Stimulated activated CD4-positive, alpha-beta T cell treated with anti-CD3 and anti-CD28 coated beads, Interleukin-2, amount 100 ng/mL, for 24 hours (primary cell): ENCODE results near the gene MAPK12.

Source experiments
- DNase-seq, 2 donors: peaks; one replicate each; pipeline ENCODE4 v3.0.0-alpha.2; 2020

MAPK12 gene

DNA sequence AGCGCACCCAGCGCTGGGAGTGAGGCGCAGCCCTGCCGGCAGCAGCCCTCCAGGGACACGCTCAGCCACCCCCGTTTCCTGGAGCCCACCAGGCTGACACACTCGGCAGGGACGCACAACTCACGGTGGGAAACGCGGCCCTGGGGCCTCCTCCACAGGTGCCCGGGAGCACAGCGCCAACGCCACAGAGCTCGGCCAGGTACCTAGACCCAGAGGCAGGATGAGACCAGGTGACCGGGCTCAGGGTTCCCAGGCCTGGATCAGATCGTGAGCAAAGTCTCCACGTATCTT is 34.7 kb downstream of the MAPK12 start:
- DNase-seq, result no peak

DNA sequence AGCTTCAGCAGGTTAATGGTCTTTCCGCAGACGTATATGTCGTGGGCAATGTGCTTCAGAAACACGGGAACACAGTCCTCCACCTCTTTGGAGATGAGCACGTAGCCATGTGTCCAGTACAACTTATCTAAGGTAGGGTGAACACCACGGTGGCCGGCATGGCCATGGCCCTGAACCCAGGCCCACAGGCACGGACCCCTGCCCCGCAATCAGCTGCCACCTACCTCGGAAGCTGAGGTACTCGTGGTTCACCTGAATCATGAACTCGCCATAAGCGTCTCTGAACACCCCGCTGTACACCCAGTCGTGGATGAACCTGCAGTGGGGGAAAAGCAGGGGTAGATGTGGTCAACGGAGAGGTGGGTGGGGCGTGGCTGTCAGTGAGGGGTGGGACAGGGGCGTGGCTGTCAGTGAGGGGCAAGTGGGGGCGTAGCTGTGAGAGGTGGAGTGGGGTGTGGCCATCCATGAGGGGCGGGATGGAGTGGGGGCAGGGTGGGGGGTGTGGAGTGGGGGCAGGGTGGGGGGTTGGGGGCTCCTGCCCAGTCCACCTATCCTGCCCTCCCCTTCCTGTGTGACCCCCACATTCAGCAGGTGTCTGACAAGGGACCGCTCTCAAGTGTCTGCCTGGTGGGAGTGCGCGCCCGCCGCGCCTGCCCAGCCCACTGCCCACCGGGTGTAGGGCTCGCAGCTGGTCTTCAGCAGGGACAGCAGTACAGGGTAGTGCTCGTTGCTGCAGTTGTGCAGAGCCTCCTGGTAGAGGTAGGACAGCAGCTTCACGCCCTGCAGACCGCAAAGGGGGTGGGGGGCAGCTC is 35.2 kb downstream of the MAPK12 start:
- no peak for DNase-seq

DNA sequence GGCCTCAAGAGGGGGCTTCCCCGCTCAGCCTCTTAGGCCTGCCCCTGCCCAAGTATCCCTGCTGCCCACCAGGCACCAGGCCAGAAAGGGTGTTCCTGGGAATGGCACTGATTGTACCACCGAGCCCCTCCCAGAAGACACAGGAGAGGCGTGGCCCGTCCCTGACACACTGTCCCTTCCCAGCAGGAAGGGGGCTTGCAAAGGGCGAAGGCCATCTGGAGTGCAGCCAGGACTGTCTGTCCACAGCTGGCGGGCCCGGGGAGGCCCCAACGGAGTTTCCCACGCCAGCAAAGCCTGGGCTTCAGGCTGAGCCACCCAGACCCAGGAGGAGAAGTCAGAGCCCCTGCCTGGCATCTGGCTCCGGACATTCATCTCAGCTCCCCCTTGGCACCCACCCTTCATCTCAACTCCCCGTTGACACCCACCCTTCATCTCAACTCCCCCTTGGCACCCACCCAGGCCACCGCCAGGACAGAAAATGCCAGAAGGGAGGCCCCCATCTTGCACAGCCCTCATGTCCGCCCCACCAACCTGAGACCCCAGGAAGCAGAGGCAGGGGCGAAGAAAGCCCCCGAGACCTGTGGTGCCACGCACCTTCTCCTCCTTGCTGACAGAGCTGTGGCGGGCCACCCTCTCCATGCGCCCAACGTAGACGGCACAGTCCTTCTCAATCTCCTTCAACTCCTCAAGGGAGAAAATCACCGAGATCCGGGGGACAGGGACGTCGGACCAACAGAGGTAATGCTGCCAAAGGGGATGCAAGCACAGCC is 36.1 kb downstream of the MAPK12 start:
- DNase-seq, result no peak

DNA sequence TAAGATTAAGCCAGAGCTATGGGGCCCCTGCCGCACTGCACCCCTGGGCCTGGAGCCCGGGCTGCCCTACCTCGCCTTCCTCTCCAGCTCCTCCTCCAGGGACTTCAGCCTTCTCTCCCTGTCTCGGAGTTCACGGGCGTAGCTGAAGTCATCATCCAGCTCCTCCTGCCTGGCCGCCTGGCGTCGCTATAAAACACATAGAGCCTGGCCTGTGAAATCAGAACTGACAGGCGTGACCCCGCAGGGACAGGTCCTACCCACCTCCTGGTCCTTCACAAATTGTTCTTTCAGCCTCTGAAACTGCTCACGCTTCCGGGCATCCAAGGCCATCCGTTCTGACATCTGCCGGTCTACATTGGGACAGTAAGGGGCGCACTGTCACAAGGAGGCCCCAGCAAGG is 37.4 kb downstream of the MAPK12 start:
- no peak for DNase-seq

DNA sequence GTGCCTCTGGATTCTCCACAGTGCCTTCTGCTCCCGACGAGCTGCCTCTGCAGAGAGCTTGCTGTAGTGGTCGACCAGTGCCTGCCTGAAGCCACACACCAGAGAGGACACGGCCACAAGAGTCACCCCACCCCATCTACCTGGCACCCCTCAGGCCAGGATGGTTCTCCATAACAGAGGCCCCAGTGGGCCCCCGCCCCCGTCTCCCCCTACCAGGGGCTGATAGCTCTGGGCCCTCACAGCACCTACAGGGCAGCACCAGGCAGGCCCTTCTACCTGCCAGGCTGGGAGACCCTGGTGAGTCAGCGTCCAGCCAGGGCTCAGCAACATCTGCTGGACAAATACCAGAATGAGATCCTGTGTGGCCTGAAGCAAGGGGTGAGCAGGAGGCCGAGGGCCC is 39.0 kb downstream of the MAPK12 start:
- no peak for DNase-seq

DNA sequence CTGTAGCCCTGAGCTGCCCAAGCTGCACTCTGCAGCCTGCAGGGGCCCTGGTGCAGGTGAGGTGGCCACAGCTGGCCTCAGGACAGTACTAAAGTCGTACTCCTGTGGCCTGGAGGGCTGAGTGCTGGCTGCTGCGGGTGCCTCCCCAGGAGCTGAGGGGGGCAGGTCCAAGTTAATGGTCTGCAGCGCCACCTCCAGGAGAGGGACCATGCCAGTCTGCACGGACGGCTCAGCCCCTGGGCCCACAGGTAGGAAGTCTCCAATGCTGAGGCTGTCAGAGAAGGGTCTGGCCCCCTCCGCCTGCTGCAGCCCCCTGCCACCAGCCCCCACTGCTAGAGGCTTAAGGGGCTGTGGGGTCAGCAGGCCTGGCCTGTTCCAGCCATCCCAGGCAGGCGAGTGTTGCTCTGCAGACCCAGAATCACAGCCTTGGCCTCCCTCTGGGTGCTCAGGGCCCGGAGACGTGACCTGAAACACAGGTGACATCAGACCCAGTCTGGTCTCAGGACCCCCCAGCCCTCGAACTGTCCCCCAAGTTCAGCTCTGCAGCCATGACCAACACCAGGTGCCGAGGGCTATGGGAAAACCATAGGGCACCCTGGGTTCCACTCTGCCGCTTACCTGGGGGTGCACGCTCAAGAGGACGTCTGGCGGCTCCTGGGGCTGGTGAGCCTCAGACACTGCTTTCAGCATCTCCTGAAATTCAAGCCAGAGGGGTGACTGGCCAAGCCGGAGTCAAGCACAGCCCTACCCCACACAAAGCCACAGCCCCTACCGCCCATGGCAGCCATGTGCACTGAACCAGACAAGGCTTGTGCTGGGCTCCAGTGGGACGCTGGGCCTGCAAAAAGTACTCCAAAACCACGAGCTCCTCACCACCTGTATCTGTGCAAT is 39.8 kb downstream of the MAPK12 start:
- no peak for DNase-seq

DNA sequence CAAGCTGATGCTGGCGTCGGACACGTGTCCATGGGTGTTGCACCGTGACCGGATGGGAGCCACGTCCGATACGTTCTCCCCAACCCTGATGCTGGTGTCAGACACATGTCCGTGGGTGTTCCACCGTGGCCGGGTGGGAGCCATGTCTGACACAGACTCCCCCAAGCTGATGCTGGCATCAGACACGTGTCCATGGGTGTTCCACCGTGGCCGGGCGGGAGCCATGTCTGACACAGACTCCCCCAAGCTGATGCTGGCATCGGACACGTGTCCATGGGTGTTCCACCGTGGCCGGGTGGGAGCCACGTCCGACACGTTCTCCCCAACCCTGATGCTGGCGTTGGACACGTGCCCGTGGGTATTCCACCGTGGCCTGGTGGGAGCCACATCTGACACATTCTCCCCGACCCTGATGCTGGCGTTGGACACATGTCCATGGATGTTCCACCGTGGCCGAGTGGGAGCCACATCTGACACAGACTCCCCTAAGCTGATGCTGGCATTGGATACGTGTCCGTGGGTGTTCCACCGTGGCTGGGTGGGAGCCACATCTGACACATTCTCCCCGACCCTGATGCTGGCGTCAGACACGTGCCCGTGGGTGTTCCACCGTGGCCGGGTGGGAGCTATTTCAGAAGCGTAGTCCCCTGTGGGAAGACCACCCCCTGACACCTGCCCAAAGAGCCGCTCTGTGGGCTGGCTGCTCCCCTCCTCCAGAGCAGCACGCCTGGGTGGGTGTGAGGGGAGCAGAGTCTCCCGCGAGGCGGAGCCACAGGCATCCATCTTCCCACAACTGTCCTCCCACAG is 40.7 kb downstream of the MAPK12 start:
- DNase-seq, result no peak

DNA sequence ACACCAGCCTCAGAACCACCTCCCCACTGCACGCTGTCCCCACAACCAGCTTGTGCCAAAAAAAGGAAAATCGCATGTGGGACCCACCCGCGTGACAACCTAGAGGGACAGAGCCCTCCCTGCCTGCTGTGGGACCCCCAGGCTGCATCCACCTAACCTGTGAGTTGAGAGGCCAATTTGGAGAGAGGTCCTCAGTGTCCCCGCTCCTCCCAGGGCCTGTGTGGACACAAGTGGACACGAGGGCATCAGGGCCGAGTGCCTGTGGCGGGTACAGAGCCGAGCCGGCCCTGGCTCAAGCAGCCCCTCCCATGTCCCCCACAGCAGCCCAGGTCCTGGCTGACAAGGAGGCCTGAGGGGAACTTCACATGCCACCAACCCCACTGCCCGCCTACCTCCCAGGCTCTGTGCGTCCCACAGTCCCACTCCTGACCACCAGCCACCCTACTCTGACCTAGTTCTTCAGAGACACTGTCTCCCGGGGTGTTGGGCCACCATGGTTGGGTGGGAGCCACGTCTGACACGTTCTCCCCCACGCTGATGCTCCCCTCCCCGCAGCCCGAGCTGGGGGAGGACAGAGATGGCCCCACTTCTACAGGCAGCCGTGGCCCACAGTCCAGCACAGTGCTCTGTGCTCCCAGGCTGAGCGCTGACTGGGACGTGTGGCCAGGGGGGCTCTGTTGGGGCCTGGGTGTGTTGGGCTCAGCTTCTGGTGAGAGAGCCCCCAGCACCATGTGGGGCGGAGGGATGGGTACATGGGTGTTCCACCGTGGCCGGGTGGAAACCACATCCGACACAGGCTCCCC is 41.5 kb downstream of the MAPK12 start:
- no peak for DNase-seq

DNA sequence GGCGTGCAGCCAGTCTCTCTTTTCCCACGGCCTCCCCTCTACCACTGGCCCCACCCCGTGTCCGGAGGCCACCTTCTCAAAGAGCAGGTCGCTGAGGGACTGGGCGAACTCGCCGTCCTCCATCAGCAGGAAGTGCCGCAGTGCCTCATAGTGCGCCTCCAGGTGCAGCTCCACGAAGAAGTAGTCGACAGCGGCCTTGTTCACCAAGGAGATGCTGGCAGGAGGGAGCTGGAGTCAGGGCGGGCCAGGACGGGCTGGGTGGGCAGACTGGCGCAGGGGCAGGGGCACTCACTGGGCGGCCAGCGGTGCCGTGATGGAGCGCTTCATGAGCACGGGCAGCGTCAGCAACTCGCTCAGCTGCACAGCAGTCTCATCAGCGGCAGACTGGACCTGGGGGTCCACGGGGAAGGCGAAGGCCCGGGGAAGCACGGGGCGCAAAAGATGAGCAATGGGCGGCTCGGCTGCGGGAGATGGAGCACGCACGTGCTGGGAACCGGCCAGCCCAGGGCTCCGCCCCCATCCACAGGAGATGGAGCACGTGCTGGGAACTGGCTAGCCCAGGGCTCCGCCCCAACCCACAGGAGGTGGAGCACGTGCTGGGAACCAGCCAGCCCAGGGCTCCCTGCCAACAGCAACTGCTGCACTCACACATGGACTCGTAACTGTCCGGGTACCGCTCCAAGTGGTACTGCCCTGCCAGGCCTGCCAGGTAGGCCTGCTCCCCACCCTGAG is 42.3 kb downstream of the MAPK12 start:
- no peak for DNase-seq

DNA sequence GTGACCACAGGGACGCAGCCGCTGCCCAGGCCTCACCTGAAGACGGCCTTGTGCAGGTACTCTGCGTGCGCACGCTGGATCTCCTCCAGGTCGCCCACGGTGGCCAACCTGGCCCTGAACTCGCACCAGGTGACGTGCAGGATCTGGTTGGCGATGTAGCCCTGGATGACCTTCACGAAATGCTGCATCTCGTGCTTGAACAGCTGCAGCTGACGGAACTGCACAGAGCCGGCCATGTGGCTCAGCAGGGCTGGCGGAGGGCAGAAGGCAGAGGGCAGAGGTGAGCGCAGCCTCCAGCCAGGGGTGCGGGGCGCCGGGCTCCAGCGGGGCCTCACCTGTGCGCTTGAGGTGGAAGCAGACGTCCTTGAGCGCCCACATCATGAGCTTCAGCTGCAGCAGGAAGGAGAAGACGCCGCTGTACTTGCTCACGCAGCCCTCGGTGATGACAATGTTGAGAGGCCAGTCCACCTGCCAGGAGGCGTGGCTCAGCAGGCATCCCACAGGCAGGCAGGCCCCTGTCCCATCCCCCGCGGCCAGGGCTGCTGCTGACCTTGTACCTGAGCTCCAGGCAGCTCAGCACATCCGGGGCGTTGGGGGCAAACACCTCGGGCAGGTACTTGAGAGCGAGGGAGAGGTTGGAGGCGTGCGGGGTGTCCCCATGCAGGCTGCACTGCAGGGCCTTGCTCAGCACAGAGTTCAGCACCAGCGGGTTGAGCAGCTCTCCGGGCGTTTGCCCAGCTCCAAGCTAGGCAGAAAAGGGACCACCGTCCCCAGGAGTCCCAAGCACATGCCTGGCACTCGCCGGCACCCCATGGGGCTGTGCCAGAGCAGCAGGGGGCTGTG is 43.1 kb downstream of the MAPK12 start:
- no peak for DNase-seq

DNA sequence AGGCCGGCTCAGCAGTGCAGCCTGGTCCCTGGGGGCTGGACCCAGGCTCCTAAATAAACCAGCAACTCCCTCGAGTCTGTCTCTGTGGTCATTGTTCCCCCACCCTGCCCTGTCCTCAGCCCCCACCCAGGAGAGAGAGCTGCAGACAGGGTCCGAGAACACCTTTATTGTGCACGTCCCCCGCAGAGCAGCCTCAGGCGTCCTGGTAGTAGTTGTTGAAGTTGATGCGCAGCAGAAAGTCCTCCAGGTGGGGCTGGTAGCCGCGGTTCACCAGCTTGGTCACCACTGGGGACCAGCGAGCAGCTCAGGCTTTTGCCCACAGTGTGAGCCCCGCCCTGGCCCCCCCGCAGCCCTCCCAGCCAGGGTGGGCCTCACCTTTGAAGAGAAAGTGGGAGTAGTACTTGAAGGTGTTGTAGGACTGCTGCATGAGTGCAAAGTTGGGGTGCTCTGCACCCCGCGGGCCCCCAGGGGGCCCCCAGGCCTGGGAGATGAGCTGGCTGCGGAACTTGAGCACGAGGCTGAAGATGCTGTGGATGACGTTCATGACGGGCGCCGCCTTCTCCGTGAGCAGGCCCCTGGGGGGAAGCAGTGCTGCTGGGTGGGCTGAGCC is 43.8 kb downstream of the MAPK12 start:
- no peak for DNase-seq

DNA sequence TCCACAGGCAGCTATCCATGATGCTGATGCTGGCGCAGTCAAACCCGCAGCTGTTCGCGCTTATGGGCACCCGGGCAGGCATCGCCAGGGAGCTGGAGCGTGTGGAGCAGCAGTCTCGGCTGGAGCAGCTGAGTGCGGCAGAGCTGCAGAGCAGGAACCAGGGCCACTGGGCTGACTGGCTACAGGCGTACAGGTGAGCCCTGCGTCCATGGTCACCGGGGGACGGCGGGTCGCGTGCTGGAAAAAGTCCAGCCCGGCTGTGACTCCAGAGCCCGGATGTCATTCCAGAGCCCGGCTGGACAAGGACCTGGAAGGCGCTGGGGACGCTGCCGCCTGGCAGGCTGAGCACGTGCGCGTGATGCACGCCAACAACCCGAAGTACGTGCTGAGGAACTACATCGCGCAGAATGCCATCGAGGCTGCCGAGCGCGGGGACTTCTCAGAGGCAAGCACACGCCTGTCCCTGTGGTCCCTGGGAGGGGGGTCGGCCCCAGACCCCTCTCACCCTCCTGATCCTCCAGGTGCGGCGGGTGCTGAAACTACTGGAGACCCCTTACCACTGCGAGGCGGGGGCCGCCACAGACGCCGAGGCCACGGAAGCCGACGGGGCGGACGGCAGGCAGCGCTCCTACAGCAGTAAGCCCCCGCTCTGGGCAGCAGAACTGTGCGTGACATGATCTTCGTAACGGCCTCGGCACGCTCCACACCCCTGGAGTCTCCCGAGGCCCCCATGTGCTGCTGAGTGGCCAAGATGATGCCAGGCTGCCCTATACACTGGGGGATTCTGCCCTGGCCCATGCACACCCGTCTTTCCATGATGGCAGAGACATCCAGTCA is 44.6 kb downstream of the MAPK12 start:
- no peak for DNase-seq

DNA sequence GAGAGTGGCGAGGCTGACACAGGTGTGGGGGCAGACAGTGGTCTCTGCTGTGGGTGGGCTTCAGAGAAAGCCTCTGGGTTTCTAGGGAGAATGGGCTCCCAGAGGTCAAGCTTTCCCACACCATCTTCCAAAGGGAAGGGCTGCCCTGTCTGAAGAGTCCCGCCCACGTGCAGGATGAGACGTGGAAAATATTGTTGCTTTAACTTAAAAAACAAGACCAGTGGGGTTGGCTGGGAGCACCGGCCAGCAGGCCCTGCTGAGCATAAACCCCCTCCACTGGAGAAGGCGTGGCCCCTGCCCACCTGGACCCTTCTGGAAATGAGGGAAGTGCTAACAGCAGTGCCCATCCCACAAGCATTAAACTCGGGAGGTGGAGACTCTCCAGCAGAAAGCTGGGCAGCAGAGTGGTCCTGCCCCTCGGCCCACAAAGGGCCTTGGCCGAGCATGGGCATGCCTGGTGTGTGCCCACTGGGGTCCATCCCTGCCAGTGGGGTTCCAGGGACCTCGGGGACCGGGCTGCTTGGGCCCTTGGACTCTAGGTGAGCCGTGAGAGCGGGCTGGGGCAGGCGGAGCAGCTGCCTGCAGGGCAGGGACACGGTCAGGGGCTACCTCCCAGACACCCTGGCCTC is 45.3 kb downstream of the MAPK12 start:
- DNase-seq, result no peak

DNA sequence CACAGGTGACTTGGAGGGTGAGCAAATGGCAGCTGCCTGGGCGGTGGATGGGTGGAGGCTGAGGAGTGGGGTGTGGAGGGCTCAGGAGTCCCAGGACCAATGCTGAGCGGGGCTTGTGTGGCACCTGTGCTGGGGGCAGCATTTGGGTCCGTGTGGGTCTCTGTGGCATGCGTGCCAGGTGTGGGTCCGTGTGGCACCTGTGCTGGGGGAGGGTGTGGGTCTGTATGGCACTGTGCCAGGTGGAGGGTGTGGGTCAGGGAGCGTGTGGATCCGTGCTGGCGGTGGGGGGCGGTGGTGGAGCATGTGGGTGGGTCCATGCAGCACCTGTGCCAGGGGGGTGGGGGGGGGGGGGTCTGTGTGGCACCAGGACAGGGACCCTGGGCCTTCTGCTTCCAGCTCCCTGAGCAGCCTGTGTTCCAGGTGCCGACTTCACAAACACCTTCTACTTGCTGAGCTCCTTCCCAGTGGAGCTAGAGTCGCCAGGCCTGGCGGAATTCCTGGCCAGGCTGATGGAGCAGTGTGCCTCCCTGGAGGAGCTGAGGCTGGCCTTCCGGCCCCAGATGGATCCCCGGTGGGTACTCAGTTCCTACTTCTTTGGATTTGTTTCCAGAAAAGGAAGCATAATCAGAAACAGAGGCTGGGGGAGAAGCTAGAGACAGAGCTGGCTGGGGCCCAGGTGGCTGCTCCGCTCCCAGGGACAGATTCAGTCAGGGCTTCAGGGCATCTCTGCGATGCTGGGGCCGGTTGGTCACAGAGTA is 46.0 kb downstream of the MAPK12 start:
- DNase-seq, result no peak

DNA sequence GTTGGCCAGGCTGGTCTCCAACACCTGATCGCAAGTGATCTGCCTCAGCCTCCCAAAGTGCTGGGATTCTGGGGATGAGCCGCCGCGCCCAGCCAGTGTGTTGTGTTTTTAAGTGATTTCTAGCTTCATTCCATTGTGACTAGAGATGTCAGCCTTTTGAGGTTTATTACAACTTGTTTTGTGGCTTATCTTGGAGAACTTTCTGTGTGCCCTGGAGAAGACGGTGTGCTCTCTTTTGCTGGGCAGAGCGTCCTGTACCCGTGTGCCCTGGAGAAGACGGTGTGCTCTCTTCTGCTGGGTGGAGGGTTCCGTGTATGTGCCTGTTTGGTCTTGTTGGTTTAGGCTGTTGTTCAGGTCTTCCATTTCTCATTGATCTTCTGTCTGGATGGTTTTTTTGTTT is 48.2 kb downstream of the MAPK12 start:
- no peak for DNase-seq

DNA sequence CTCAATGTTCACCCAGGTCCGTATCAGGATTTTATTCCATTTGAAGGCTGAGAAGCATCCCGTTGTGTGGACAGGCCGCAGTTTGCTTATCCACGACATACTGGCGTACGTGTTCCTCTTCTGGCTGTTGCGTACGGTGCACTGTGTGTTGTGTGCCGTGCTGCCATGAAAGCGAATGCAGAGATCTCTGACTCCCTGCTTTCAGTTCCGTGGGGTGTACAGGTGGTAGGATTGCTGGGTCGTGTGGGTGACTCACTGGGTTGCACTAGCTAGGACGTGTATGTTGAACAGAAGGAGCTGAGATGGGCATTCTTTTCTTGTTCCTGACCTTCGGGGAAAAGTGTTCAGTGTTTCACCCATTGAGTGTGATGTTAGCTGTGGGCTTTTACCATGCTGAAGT is 50.3 kb downstream of the MAPK12 start:
- DNase-seq, result no peak

DNA sequence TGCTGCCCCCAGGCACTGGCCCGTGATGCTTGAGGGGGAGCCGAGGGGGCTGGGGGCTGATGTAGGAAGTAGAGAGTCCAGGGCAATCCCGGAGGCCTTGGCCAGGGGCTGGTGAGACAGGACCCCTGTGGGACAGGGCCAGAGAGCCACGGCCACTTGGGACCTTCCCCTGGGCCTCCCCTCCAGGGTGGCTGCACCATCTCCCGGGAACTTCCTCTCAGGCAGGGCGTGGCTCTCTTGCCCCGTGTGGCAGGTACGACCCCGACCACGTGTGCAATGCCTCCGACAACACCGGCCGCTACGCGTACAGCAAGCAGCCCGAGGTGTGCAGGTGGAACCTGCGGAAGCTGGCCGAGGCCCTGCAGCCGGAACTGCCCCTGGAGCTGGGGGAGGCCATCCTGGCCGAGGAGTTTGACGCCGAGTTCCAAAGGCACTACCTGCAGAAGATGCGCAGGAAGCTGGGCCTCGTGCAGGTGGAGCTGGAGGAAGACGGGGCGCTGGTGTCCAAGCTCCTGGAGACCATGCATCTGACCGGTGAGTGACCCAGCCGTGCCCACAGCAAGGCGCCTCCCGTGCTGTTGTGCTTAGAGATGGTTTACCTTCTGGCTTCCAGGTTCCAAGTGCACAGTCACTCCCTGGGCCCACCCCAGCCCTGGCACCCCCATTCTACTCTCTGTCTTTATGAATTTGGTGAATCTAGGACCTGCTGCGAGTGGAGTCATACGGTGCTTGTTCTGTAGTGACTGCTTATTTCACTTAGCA is 50.9 kb downstream of the MAPK12 start:
- no peak for DNase-seq
